GM13977 (cell line): ENCODE measurements around the gene MUC5B.

Experiments
- DNase-seq: peaks from one replicate; pipeline ENCODE4 v3.0.0; 2012; ENCODE audit warnings: low spot score
- in situ Hi-C: fragments of 300-500 bp; cut with MboI; formaldehyde crosslinking; loops from one replicate; pipeline ENCODE4 v1.12.0; 2022; ENCODE audit warnings: low sequenced_read_pairs, low pct_unique_long_range_greater_than_20kb, mixed read lengths, inconsistent platforms; ENCODE audit not compliant: unreplicated experiment
- TF ChIP-seq, protein P1 (sequence below): IDR thresholded peaks from 2 replicates; pipeline ENCODE4 v1.5.1; 2012; ENCODE audit warnings: mild to moderate bottlenecking, control low read depth; ENCODE audit not compliant: insufficient read depth; ENCODE audit errors: extremely low read depth, missing control alignments

The MUC5B gene

GRCh38 chr11:1177020-1177770 is 45.7 kb upstream of the MUC5B start:
- TF ChIP-seq, protein P1, sequence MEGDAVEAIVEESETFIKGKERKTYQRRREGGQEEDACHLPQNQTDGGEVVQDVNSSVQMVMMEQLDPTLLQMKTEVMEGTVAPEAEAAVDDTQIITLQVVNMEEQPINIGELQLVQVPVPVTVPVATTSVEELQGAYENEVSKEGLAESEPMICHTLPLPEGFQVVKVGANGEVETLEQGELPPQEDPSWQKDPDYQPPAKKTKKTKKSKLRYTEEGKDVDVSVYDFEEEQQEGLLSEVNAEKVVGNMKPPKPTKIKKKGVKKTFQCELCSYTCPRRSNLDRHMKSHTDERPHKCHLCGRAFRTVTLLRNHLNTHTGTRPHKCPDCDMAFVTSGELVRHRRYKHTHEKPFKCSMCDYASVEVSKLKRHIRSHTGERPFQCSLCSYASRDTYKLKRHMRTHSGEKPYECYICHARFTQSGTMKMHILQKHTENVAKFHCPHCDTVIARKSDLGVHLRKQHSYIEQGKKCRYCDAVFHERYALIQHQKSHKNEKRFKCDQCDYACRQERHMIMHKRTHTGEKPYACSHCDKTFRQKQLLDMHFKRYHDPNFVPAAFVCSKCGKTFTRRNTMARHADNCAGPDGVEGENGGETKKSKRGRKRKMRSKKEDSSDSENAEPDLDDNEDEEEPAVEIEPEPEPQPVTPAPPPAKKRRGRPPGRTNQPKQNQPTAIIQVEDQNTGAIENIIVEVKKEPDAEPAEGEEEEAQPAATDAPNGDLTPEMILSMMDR = no peak
- in situ Hi-C loops = no loop called here
- DNase-seq = no peak

DNA sequence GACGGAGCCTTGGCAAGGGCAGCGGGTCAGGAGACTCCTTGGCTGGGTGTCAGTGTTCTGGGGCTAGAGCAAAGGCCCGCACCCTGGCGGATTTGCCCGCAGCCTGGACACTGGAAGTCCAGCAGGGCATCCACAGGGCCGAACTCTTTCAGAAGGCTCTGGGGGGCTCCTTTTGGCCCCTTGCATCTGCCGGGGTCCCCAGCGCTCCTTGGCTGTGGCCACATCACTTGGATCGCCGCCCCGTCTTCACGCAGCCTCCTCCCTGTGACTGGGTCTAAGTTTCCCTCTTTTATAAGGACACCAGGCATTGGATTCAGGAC is 45.1 kb upstream of the MUC5B start:
- TF ChIP-seq, protein P1 = no peak

GRCh38 chr11:1178201-1178885 is 44.5 kb upstream of the MUC5B start:
- in situ Hi-C loops = no loop called here
- DNase-seq = no peak

More for the DNA sequence above, 45.1 kb upstream of the MUC5B start:
- no peak for DNase-seq
- in situ Hi-C loops = no loop called here

DNA sequence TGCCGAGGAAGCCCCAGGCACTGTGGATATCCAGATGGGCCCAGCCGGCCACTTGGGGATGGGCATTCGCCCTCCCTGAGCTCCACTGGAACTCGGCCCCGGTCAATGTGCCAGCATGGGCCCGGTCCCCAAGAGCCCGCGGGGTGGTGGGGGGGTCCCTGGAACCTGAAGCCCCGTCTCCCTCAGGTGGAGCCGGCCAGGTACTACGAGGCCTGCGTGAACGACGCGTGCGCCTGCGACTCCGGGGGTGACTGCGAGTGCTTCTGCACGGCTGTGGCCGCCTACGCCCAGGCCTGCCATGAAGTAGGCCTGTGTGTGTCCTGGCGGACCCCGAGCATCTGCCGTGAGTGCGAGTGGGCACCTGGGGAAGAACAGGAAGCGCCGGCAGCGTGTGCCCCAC is 44.0 kb upstream of the MUC5B start:
- in situ Hi-C loops = no loop called here
- DNase-seq = no peak
- TF ChIP-seq, protein P1 = no peak

More at GRCh38 chr11:1178201-1178885, 44.5 kb upstream of the MUC5B start:
- TF ChIP-seq, protein P1 = no peak

GRCh38 chr11:1179641-1180040 is 43.2 kb upstream of the MUC5B start:
- TF ChIP-seq, protein P1 = no peak
- in situ Hi-C loops = no loop called here
- no peak for DNase-seq

DNA sequence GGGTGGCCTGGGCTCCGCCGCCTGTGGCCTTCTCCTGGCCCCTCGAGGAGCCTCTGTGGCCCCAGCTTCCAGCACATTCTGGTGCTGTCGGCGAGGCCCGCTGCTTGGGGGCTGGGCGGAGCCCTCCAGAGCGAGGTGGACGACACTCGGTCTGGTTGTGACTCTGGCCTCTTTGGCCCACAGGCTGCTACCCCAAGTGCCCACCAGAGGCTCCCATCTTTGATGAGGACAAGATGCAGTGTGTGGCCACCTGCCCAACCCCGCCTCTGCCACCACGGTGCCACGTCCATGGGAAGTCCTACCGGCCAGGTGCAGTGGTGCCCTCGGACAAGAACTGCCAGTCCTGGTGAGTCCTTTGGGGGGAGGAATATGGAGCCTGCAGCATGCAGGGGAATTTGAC is 42.7 kb upstream of the MUC5B start:
- TF ChIP-seq, protein P1 = no peak
- in situ Hi-C loops = no loop called here
- DNase-seq = no peak
